Neural progenitor cell (in vitro differentiated cells): ENCODE measurements around the gene ACOT13.

Experiments
- EZH2 ChIP-seq: fragments of 200-600 bp; sonication (generic); IDR thresholded peaks from 2 replicates; pipeline ENCODE4 v1.6.1; 2017; ENCODE audit warnings: antibody characterized with exemption, mild to moderate bottlenecking, moderate library complexity
- EZH2phosphoT487 ChIP-seq: fragments of 200-600 bp; sonication (generic); IDR thresholded peaks from 2 replicates; pipeline ENCODE4 v1.6.1; 2017; ENCODE audit warnings: antibody characterized with exemption
- TF ChIP-seq, protein P1 (sequence below): fragments of 200-600 bp; sonication (generic); IDR thresholded peaks from 2 replicates; pipeline ENCODE4 v1.5.1; 2017; ENCODE audit warnings: antibody characterized with exemption, mild to moderate bottlenecking

DNA sequence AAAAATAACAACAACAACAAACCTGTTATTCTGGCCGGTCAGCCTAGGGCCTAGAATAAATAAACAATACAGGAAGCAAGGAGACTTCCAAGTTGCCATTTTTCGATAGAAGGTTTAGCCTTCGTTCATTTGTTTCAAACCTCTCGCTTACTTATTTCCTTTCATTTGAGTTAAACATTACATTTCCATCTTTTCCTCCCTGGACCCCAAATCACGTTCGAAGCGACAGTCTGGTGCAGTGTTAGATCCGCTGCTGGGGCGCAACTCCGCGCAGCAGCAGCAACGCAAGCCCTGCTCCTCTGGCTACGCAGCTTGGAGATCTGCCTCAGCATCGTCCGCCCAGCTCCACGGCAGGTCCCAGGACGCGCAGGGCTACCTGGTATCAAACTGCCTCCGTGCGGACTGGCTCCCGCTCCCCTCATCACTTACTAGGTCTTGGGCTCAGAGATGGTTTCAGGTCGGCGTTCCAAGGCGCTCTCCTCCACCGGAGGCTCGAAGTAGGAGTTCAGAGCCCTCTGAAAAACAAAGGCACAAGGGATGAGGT lies 708 bp upstream of the ACOT13 start:
- TF ChIP-seq, protein P1, sequence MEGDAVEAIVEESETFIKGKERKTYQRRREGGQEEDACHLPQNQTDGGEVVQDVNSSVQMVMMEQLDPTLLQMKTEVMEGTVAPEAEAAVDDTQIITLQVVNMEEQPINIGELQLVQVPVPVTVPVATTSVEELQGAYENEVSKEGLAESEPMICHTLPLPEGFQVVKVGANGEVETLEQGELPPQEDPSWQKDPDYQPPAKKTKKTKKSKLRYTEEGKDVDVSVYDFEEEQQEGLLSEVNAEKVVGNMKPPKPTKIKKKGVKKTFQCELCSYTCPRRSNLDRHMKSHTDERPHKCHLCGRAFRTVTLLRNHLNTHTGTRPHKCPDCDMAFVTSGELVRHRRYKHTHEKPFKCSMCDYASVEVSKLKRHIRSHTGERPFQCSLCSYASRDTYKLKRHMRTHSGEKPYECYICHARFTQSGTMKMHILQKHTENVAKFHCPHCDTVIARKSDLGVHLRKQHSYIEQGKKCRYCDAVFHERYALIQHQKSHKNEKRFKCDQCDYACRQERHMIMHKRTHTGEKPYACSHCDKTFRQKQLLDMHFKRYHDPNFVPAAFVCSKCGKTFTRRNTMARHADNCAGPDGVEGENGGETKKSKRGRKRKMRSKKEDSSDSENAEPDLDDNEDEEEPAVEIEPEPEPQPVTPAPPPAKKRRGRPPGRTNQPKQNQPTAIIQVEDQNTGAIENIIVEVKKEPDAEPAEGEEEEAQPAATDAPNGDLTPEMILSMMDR, result no peak
- TF ChIP-seq EZH2phosphoT487, result no peak
- no peak for TF ChIP-seq EZH2
